NCI-H69 (cell line): ENCODE measurements around the gene BEGAIN.
"Not testable (repeated sequence)": the region's sequence is repeated elsewhere in the genome, so short reads cannot be mapped to it uniquely, and the experiment has no call there.

Source experiments
- DNase-seq: peaks from one replicate; lab custom pipeline; 2025; lab: John Stamatoyannopoulos, UW

The BEGAIN gene

DNA sequence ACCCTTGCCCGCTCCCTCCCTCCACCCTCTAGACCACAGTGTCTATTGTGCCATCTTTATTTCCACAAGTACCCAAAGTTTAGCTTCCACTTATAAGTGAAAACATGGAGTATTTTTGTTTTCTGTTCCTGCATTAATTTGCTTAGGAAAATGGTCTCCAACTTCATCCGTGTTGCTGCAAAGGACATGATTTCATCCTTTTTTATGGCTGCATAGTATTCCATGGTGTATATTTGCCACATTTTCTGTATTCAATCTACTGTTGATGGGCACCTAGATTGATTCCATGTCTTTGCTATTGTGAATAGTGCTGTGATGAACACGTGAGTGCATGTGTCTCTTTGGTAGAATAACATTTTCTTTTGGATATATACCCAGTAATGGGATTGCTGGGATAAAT, 81.2 kb downstream of the BEGAIN start:
- DNase-seq, result not testable (repeated sequence)

DNA sequence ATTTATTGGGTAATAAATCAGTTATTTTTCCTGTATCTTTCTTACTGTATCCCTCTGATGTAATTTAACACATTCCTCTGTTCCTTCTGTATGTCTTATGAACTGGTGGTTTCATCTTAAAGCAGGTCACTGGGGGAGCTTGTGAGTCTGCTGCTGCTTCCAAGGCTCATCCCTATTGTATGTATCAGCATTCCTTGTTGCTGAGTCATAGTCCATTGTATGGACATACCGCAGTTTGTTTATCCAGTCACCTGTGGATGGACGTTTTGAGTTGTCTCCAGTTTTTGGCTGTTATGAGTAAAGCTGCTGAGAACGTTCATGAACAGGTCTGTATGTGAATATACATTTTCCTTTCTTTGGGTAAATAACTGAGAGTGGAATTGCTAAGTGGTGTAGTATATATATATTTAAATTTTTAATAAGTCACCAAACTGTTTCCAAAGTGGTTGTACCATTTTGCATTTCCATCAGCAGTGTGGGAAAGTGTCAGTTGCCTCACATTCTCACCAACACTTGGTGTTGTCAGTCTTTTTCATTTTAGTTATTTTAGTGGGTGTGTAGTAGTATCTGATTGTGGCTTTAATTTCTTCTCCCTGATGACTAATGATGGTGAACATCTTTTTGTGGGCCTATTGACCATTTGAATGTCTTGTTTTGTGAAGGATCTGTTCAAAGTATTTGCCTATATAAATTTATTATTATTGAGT, 82.7 kb downstream of the BEGAIN start:
- DNase-seq, result peak; percentile 31

DNA sequence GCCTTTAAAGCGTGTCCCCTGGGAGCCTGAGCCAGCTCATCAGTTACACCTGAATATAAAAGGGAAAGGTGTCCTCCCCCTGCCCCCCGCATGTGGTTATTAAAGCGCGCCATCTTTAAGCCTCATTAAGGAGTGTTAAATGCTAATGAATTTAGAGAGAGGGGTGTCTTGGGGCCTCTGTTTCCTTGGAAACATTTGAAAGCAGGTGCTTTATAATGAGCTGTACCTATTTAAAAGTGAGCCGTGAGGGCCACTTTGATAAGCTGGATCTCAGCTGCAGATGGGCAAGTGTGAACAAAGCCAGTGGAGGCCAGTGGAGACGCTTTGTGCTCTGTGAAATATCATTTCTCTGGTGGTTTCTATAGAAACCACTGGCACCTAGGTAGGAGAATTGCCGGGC, 84.0 kb downstream of the BEGAIN start:
- peak; percentile 92 for DNase-seq

DNA sequence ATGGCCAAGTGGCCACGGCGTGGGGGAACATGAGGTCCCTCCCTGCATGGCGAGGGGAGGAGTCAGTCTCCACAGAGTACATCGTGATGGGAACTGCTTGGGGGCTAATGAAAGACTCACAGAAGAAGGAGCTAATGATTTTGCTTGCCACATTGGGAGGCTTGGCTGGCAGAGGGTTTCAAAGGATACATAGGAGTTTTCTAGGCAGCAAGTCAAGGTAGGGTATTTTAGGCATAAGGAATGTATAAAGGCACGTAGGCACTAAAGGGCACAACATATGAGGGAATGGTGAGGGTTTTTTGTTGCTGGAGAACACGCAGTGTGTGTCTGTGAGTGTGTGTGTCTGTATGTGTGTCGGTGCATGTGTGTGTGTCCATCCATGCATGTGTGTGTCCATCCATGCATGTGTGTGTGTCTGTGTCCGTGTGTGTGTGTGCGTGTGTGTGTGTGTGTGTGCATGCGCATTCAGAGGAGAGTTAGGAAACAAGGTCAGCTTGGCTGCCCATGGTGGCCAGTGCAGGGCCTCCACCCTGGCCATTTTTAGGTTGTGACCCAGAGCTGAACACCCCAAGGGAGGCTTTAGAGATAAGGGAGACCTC, 84.5 kb downstream of the BEGAIN start:
- DNase-seq, result no peak

DNA sequence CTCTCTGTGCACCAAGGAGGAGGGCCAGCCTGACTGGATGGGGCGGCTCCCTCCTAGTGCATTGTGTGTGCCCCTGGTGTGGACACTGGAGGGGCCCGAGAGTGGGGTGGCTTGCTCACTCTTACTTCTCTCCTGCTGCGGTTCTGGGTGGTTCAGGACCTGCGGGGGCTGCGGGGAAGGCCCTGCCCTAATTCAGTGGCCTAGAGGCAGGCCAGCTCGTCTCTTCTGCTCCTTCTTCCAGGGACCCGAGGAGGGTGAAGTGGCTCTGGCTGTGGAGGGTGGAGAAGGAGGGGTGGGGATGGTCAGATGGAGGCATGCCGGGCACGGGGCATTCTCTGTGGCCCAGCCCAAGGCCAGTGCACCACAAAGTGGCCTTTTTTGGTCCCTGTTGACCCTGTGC, 87.1 kb downstream of the BEGAIN start:
- no peak for DNase-seq

DNA sequence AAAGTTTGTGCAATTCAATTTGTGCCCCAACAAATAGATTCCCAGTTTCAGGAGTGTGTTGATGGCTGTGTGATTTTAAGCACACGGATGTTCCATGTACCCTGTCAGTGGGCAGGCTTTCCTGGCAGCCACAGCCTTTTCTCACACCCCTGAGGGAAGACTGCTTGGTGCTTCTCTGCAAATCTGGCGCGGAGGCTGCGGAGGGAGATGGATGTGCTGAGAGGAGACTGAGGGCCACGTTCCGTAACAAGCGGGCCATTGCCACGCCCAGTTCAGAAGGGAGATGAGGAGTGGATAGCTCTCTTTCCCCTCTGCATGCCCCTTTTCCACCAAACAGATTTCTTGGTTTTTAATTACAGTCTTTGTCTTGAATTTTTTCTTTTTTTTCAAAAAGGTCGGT, 89.1 kb downstream of the BEGAIN start:
- DNase-seq, result peak; percentile 87

DNA sequence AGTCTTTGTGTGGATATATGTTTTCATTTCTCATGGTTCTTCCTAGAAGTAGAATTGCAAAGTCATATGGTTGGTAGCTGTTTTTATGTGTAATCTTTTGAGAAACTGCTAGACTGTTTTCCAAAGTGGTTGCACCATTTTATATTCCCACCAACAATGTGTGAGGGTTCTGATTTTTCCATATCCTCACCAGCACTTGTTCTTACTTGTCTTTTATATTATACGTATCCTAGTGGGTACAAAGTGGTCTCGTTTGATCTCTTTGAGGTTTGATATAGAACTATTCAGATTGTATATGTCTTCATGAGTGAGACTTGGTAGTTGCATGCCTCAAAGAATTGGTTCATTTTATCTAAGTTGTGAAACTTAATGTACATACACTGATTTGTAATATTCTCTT, 91.3 kb downstream of the BEGAIN start:
- DNase-seq, result no peak

DNA sequence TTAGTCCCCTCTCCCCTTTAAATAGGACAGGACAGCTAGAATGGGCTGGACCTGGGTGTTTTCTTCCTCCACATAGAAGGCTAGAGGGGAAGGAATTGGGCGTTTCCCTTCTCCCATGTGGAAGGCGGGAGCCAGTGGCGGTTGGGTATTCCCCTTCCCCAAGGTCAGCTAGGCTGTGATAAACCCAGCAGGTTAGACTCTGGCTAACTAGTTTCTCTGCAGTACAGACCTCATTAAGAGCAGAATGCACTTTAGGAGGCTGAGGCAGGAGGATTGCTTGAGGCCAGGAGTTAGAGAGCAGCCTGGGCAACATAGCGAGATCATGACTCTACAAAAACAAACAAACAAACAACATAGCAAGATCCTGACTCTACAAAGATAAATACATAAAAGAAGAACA, 92.6 kb downstream of the BEGAIN start:
- DNase-seq, result no peak

DNA sequence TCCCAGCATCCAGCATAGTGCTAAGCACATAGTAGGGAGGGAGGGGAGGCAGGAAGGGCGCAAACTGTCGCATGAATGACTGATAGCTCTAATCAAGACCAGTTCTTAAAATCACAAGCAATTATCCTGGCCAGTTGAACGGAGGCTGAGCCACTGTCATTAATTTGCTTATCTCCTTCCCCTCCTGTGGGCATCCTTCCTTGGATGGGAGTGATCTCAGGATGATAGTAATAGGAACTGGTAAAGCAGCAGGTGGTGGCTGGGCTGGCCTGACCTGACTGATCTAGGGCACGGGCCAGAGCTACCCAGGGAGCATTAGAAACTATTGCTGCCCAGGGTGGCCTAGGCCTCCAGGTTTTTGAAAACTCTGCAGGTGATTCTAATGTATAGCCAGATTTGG, 97.0 kb downstream of the BEGAIN start:
- no peak for DNase-seq

DNA sequence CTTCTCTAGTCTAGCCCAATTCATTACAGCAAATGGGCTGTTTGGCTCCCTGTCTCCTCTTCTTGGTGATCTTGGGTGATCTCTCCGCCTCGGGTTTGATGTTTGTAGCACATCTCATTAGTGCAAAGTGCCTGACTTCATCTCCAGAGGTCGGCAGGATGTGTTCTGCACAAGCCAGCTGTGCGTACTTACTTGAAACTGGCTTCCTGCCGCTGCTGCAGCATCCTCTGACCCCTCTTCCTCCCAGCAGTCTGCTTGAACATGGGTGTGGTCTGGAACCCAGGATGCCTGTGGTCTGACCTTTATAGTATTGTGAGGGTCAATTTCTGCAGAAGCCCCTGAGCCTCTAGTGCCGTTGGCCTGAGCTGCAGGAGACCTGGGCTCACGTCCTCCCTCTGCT, 99.2 kb downstream of the BEGAIN start:
- DNase-seq, result peak; percentile 86

DNA sequence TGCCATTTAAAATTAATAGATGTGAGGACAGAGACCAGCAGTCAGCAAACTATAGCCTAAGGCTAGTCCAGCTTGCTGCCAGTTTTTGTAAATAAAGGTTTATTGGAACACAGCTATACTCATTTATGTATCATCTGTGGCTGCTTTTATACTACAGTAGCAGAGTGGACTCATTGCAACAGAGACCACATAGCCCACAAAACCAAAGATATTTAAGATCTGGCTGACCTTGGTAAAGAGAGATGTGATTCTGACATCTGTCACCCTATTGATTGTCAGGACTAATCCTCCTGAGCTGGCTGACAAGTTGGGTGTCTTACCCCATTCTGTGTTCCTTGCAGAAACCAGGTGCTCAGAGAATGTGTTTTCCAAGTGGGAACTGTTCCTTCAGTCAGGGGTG, 99.9 kb downstream of the BEGAIN start:
- no peak for DNase-seq
